Measurements from ENCODE around the gene GMFB.
A peak's percentile ranks its signal among the peaks of the same experiment; 100 is the strongest.
"Not testable (repeated sequence)": the region's sequence is repeated elsewhere in the genome, so short reads cannot be mapped to it uniquely, and the experiment has no call there.

The GMFB gene

GRCh38 chr14:54471641-54472040 lies 17.1 kb downstream of the GMFB start:
- H3K4me3 ChIP-seq (replicated peaks in 1 of 2; ENCODE audit: low read depth in 2 of 2, low read length in 2 of 2): no peak overlapping the region
- no peak for TF ChIP-seq CTCF (IDR thresholded peaks at IDR 0.05; ENCODE audit: low read depth, low read length)
- DNase-seq (ENCODE audit: low read depth in 2 of 2): no peak

GRCh38 chr14:54470701-54471100 lies 18.1 kb downstream of the GMFB start:
- no peak for TF ChIP-seq CTCF (IDR thresholded peaks at IDR 0.05; ENCODE audit: low read depth, low read length)
- no peak for DNase-seq (ENCODE audit: low read depth in 2 of 2)
- no peak overlapping the region for H3K4me3 ChIP-seq (replicated peaks in 1 of 2; ENCODE audit: low read depth in 2 of 2, low read length in 2 of 2)

GRCh38 chr14:54467280-54467679 lies 21.5 kb downstream of the GMFB start:
- no peak overlapping the region for H3K4me3 ChIP-seq (replicated peaks in 1 of 2; ENCODE audit: low read depth in 2 of 2, low read length in 2 of 2)
- DNase-seq (ENCODE audit: low read depth in 2 of 2): no peak
- TF ChIP-seq CTCF (IDR thresholded peaks at IDR 0.05; ENCODE audit: low read depth, low read length): no peak

- no peak for TF ChIP-seq CTCF (IDR thresholded peaks at IDR 0.05; ENCODE audit: low read depth, low read length)
- H3K4me3 ChIP-seq (replicated peaks in 1 of 2; ENCODE audit: low read depth in 2 of 2, low read length in 2 of 2): no peak overlapping the region
- DNase-seq (ENCODE audit: low read depth in 2 of 2): no peak
Observed at GRCh38 chr14:54465654-54466053, 23.1 kb downstream of the GMFB start.

- peak in 1 of 2 donors; percentile 59 for DNase-seq (ENCODE audit: low read depth in 2 of 2)
- no peak overlapping the region for H3K4me3 ChIP-seq (replicated peaks in 1 of 2; ENCODE audit: low read depth in 2 of 2, low read length in 2 of 2)
- no peak for TF ChIP-seq CTCF (IDR thresholded peaks at IDR 0.05; ENCODE audit: low read depth, low read length)
Observed at GRCh38 chr14:54462048-54462447, 26.7 kb downstream of the GMFB start.

GRCh38 chr14:54459106-54459505 lies 29.7 kb downstream of the GMFB start:
- H3K4me3 ChIP-seq (replicated peaks in 1 of 2; ENCODE audit: low read depth in 2 of 2, low read length in 2 of 2): no peak overlapping the region
- TF ChIP-seq CTCF (IDR thresholded peaks at IDR 0.05; ENCODE audit: low read depth, low read length): no peak
- DNase-seq (ENCODE audit: low read depth in 2 of 2): no peak

GRCh38 chr14:54458536-54458935 lies 30.2 kb downstream of the GMFB start:
- H3K4me3 ChIP-seq (replicated peaks in 1 of 2; ENCODE audit: low read depth in 2 of 2, low read length in 2 of 2); DNase-seq (ENCODE audit: low read depth in 2 of 2): not testable (repeated sequence)

All from cardiac fibroblast (primary cell).